HEK293 (cell line): ENCODE data around the gene RNF224.

Experiments used
- CTCF ChIA-PET: fragments of 350-600 bp; formaldehyde crosslinking; extraction: SDS; loops from one replicate; lab custom pipeline; 2021; ENCODE audit warnings: antibody characterized with exemption; lab: Yijun Ruan, JAX
- POLR2A ChIA-PET: fragments of 300-600 bp; formaldehyde crosslinking; extraction: SDS; loops from one replicate; lab custom pipeline; 2020; ENCODE audit warnings: antibody characterized with exemption, inconsistent platforms; lab: Yijun Ruan, JAX
- H3K27ac ChIP-seq: fragments of 200-500 bp; sonication (Bioruptor generic); 2 replicates; pipeline ENCODE4 v1.5.1; 2014; ENCODE audit warnings: low read depth, low read length, control low read depth, inconsistent platforms; ENCODE audit errors: extremely low read depth
- H3K36me3 ChIP-seq, 2 experiments: fragments of 200-500 bp in 1 of 2; sonication (Bioruptor generic) in 1 of 2; 1 replicate in 1 of 2; 2 replicates in 1 of 2; pipeline ENCODE4 v1.5.1; 2014 to 2017; ENCODE audit warnings: inconsistent platforms in 2 of 2, low read length in 2 of 2; ENCODE audit not compliant: control insufficient read depth in 2 of 2, insufficient read depth in 1 of 2
- H3K4me1 ChIP-seq: fragments of 200-500 bp; sonication (Bioruptor generic); 2 replicates; pipeline ENCODE4 v1.5.1; 2014; ENCODE audit warnings: mild to moderate bottlenecking, low read length, inconsistent platforms; ENCODE audit not compliant: control insufficient read depth, insufficient read depth
- H3K4me3 ChIP-seq: 2 replicates; pipeline ENCODE4 v1.5.1; 2011; ENCODE audit warnings: low read depth, mild to moderate bottlenecking, control low read depth, low read length, moderate library complexity
- H3K9me3 ChIP-seq: fragments of 200-500 bp; sonication (Bioruptor generic); 2 replicates; pipeline ENCODE4 v1.5.1; 2014; ENCODE audit warnings: low read depth, low read length, inconsistent platforms; ENCODE audit not compliant: control insufficient read depth, insufficient read depth
- HOXD13 ChIP-seq: sonication (generic); formaldehyde crosslinking; IDR thresholded peaks from 2 replicates; pipeline ENCODE4 v1.8.0; 2022; ENCODE audit warnings: missing genetic modification reagents, borderline replicate concordance
- MYNN ChIP-seq: fragments of 450-650 bp; formaldehyde crosslinking; IDR thresholded peaks from 2 replicates; pipeline ENCODE4 v1.5.1; 2016; ENCODE audit warnings: missing biosample characterization, missing genetic modification characterization, borderline replicate concordance
- PRDM4 ChIP-seq: fragments of 450-650 bp; formaldehyde crosslinking; IDR thresholded peaks from 2 replicates; pipeline ENCODE4 v1.5.1; 2017; ENCODE audit warnings: missing biosample characterization, missing genetic modification characterization
- SP2 ChIP-seq: fragments of 450-650 bp; formaldehyde crosslinking; IDR thresholded peaks from 2 replicates; pipeline ENCODE4 v1.5.1; 2016; ENCODE audit warnings: missing biosample characterization, missing genetic modification characterization
- SP7 ChIP-seq: fragments of 450-650 bp; formaldehyde crosslinking; IDR thresholded peaks from 2 replicates; pipeline ENCODE4 v1.5.1; 2016; ENCODE audit warnings: missing biosample characterization, missing genetic modification characterization
- ZFP41 ChIP-seq: fragments of 450-650 bp; formaldehyde crosslinking; IDR thresholded peaks from 2 replicates; pipeline ENCODE4 v1.5.1; 2016; ENCODE audit warnings: missing biosample characterization, missing genetic modification characterization, borderline replicate concordance
- ZNF121 ChIP-seq: fragments of 450-650 bp; formaldehyde crosslinking; IDR thresholded peaks from 2 replicates; pipeline ENCODE4 v1.5.1; 2016; ENCODE audit warnings: missing biosample characterization, missing genetic modification characterization
- ZNF132 ChIP-seq: fragments of 450-650 bp; formaldehyde crosslinking; IDR thresholded peaks from 2 replicates; pipeline ENCODE4 v1.5.1; 2017; ENCODE audit warnings: missing biosample characterization, missing genetic modification characterization, borderline replicate concordance
- ZNF146 ChIP-seq: fragments of 450-650 bp; formaldehyde crosslinking; IDR thresholded peaks from 2 replicates; pipeline ENCODE4 v1.5.1; 2016; ENCODE audit warnings: missing biosample characterization, missing genetic modification characterization
- ZNF354C ChIP-seq: fragments of 450-650 bp; formaldehyde crosslinking; IDR thresholded peaks from 2 replicates; pipeline ENCODE4 v1.5.1; 2016; ENCODE audit warnings: missing biosample characterization, missing genetic modification characterization, low read depth, borderline replicate concordance
- ZNF658 ChIP-seq: fragments of 450-650 bp; formaldehyde crosslinking; IDR thresholded peaks from 2 replicates; pipeline ENCODE4; 2016; ENCODE audit warnings: missing biosample characterization, missing genetic modification characterization
- ZNF785 ChIP-seq: fragments of 450-650 bp; formaldehyde crosslinking; IDR thresholded peaks from 2 replicates; pipeline ENCODE4 v1.5.1; 2016; ENCODE audit warnings: missing biosample characterization, missing genetic modification characterization
- ZNF837 ChIP-seq: fragments of 450-650 bp; formaldehyde crosslinking; IDR thresholded peaks from 2 replicates; pipeline ENCODE4 v1.5.1; 2016; ENCODE audit warnings: missing biosample characterization, missing genetic modification characterization
- ZXDB ChIP-seq: fragments of 450-650 bp; formaldehyde crosslinking; IDR thresholded peaks from 2 replicates; pipeline ENCODE4 v1.5.1; 2016; ENCODE audit warnings: missing biosample characterization, missing genetic modification characterization
- TF ChIP-seq, protein P1 (sequence below): fragments of 450-650 bp; formaldehyde crosslinking; IDR thresholded peaks from 2 replicates; pipeline ENCODE4 v1.5.1; 2016; ENCODE audit warnings: missing biosample characterization, missing genetic modification characterization
- TF ChIP-seq, protein P2 (sequence below): fragments of 450-650 bp; formaldehyde crosslinking; IDR thresholded peaks from 2 replicates; pipeline ENCODE4 v1.5.1; 2016; ENCODE audit warnings: missing biosample characterization, missing genetic modification characterization
- TF ChIP-seq, protein P3 (sequence below): fragments of 450-650 bp; formaldehyde crosslinking; IDR thresholded peaks from 2 replicates; pipeline ENCODE4 v1.5.1; 2016; ENCODE audit warnings: missing biosample characterization, missing genetic modification characterization

Gene RNF224

DNA sequence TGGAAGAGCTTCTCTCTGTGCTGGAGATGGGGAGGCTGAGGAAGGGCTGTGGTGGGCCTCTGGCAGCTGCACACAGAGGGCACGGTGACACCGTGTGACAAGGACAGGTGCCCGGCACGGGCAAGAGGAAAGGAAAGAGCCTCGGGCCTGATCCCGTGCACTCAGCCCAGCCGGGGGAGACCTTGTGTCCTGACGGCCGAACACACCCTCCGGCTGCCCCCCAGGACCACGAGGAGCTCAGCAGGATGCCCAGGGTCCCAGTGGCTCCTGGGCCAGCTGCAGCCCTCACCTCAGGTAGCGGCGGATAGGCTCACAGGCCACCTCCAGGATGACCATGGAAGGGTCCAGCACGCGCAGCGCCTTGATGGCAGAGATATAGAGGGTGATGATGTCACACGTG is 44.5 kb upstream of the RNF224 start:
- no peak overlapping the region for H3K4me3 ChIP-seq
- H3K4me1 ChIP-seq: peaks cover 8% of the 10 kb centered on the region
- TF ChIP-seq ZFP41 (tag by site-specific recombination): no peak
- TF ChIP-seq ZNF132: no peak
- TF ChIP-seq PRDM4 (tag by site-specific recombination): no peak
- TF ChIP-seq ZNF658: no peak
- no peak for TF ChIP-seq ZNF785 (tag by site-specific recombination)
- TF ChIP-seq, protein P1, sequence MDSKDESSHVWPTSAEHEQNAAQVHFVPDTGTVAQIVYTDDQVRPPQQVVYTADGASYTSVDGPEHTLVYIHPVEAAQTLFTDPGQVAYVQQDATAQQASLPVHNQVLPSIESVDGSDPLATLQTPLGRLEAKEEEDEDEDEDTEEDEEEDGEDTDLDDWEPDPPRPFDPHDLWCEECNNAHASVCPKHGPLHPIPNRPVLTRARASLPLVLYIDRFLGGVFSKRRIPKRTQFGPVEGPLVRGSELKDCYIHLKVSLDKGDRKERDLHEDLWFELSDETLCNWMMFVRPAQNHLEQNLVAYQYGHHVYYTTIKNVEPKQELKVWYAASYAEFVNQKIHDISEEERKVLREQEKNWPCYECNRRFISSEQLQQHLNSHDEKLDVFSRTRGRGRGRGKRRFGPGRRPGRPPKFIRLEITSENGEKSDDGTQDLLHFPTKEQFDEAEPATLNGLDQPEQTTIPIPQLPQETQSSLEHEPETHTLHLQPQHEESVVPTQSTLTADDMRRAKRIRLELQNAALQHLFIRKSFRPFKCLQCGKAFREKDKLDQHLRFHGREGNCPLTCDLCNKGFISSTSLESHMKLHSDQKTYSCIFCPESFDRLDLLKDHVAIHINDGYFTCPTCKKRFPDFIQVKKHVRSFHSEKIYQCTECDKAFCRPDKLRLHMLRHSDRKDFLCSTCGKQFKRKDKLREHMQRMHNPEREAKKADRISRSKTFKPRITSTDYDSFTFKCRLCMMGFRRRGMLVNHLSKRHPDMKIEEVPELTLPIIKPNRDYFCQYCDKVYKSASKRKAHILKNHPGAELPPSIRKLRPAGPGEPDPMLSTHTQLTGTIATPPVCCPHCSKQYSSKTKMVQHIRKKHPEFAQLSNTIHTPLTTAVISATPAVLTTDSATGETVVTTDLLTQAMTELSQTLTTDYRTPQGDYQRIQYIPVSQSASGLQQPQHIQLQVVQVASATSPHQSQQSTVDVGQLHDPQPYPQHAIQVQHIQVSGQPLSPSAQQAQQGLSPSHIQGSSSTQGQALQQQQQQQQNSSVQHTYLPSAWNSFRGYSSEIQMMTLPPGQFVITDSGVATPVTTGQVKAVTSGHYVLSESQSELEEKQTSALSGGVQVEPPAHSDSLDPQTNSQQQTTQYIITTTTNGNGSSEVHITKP (tag by site-specific recombination): no peak
- TF ChIP-seq, protein P2, sequence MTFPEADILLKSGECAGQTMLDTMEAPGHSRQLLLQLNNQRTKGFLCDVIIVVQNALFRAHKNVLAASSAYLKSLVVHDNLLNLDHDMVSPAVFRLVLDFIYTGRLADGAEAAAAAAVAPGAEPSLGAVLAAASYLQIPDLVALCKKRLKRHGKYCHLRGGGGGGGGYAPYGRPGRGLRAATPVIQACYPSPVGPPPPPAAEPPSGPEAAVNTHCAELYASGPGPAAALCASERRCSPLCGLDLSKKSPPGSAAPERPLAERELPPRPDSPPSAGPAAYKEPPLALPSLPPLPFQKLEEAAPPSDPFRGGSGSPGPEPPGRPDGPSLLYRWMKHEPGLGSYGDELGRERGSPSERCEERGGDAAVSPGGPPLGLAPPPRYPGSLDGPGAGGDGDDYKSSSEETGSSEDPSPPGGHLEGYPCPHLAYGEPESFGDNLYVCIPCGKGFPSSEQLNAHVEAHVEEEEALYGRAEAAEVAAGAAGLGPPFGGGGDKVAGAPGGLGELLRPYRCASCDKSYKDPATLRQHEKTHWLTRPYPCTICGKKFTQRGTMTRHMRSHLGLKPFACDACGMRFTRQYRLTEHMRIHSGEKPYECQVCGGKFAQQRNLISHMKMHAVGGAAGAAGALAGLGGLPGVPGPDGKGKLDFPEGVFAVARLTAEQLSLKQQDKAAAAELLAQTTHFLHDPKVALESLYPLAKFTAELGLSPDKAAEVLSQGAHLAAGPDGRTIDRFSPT: no peak
- TF ChIP-seq SP2 (tag by site-specific recombination): no peak
- TF ChIP-seq ZNF121: no peak
- no peak for TF ChIP-seq ZXDB (tag by site-specific recombination)
- no peak for TF ChIP-seq MYNN (tag by site-specific recombination)
- no peak for TF ChIP-seq HOXD13 (CRISPR knock-in tag)
- TF ChIP-seq, protein P3, sequence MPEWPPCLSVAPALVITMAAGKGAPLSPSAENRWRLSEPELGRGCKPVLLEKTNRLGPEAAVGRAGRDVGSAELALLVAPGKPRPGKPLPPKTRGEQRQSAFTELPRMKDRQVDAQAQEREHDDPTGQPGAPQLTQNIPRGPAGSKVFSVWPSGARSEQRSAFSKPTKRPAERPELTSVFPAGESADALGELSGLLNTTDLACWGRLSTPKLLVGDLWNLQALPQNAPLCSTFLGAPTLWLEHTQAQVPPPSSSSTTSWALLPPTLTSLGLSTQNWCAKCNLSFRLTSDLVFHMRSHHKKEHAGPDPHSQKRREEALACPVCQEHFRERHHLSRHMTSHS (tag by site-specific recombination): no peak
- no peak for TF ChIP-seq ZNF837 (tag by site-specific recombination)
- TF ChIP-seq ZNF146 (tag by site-specific recombination): no peak
- TF ChIP-seq ZNF354C (tag by site-specific recombination): no peak
- no peak for TF ChIP-seq SP7
- TF ChIP-seq, all 188 proteins: peak for 0
- no peaks in the 10 kb centered on the region for H3K9me3 ChIP-seq
- H3K36me3 ChIP-seq: peaks cover 0 to 92% of the 10 kb centered on the region in 2 experiments; a peak in 2 of 3 replicates
- POLR2A ChIA-PET: no interaction called here
- no peak overlapping the region for H3K27ac ChIP-seq
- CTCF ChIA-PET: no interaction called here
